ENCODE data around the gene DHRSX. TPM values are rescaled to one million over a fixed set of nuclear protein-coding genes. Genes with fewer than 3 reads are reported as not detected.

The DHRSX gene
- total RNA-seq, 1 donor from 2014 or later: 42.2 TPM

DNA sequence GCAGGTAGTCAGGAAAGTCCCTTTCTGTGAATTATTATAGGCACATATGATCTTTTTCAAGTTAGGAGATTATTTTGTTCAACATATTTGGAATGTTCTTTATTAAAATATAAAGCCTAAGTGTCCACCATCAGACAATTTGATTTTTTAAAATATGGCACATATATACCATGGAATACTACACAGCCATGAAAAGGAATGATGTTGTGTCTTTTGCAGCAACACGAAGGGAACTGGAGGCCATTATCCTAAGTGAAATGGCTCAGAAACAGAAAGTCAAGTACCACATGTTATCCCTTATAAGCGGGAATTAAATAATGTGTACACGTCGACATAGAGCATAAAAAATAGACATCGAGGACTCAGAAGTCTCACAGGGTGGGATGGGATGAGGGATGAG lies 73.0 kb downstream of the DHRSX start:
- Mint-ChIP-seq H3K4me3 (ENCODE audit: unreplicated experiment) (no peak overlapping the region), H3K36me3 (ENCODE audit: unreplicated experiment) (peaks cover 25% of the 10 kb centered on the region), H3K9me3 (ENCODE audit: unreplicated experiment) (no peaks in the 10 kb centered on the region), H3K27me3 (ENCODE audit: unreplicated experiment) (no peaks in the 10 kb centered on the region), H3K4me1 (ENCODE audit: unreplicated experiment) (peaks cover 11% of the 10 kb centered on the region), H3K27ac (ENCODE audit: unreplicated experiment) (no peak overlapping the region)
- no peak for DNase-seq (ENCODE audit: extremely low spot score, unreplicated experiment)
- no peak for TF ChIP-seq CTCF (IDR thresholded peaks at IDR 0.05)

DNA sequence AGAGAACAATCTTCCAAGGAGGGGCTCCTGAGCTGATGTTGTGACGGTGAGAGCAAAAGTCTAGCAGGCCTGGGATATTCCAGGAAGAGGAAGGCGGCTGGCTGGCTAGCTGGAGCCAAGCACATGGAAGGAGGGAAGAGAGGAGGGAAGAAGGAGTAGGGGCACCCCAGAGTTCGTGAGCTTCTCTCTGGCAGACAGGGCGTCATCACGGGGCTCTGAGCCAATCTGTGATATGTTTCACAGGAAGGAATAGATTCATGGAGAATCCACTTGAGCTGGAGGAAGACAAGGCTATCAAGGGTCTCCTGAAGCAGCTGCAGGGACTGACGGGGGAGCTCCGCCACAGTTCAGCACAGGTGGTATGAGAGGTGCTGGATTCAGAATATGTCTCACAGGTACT lies 73.6 kb downstream of the DHRSX start:
- no peak overlapping the region for H3K4me3 Mint-ChIP-seq (ENCODE audit: unreplicated experiment)

DNA sequence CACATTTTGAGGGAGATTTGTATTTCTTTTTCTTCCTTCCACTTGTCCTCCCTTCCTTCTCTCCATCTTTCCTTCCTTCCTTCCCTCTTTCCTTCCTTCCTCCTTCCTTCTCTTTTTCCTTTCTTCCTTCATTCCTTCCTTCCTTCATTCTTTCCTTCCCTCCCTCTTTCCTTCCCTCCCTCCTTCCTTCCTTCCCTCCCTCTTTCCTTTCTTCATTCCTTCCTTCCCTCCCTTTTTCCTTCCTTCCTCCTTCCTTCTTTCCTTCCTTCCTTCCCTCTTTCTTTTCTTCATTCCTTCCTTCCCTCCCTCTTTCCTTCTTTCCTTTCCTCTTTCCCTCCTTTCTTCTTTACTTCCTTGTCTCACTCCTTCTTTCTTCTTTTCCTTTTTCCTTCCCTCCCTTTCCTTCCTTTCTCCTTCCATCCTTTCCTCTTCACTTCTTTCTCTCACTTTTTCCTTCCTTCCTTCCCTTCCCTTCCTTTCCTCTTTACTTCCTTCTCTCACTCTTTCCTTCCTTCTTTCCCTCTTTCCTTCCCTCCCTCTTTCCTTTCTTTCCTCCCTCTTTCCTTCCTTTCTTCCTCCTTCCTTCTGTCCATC lies 74.4 kb downstream of the DHRSX start:
- Mint-ChIP-seq H3K9me3 (ENCODE audit: unreplicated experiment) (no peaks in the 10 kb centered on the region), H3K27me3 (ENCODE audit: unreplicated experiment) (no peaks in the 10 kb centered on the region), H3K36me3 (ENCODE audit: unreplicated experiment) (peaks cover 33% of the 10 kb centered on the region), H3K27ac (ENCODE audit: unreplicated experiment) (peak overlapping the region; percentile 66), H3K4me3 (ENCODE audit: unreplicated experiment) (no peak overlapping the region), H3K4me1 (ENCODE audit: unreplicated experiment) (peaks cover 11% of the 10 kb centered on the region)
- DNase-seq (ENCODE audit: extremely low spot score, unreplicated experiment): no peak
- no peak for TF ChIP-seq CTCF (IDR thresholded peaks at IDR 0.05)

More for the DNA sequence above, 73.6 kb downstream of the DHRSX start:
- Mint-ChIP-seq H3K27ac (ENCODE audit: unreplicated experiment) (peak overlapping the region; percentile 66), H3K27me3 (ENCODE audit: unreplicated experiment) (no peaks in the 10 kb centered on the region), H3K4me1 (ENCODE audit: unreplicated experiment) (peaks cover 11% of the 10 kb centered on the region), H3K36me3 (ENCODE audit: unreplicated experiment) (peaks cover 25% of the 10 kb centered on the region), H3K9me3 (ENCODE audit: unreplicated experiment) (no peaks in the 10 kb centered on the region)
- TF ChIP-seq CTCF (IDR thresholded peaks at IDR 0.05): no peak
- peak; percentile 38 for DNase-seq (ENCODE audit: extremely low spot score, unreplicated experiment)

GRCh38 chrX:2425286-2426071 lies 75.3 kb downstream of the DHRSX start:
- Mint-ChIP-seq H3K36me3 (ENCODE audit: unreplicated experiment) (peaks cover 40% of the 10 kb centered on the region), H3K9me3 (ENCODE audit: unreplicated experiment) (no peaks in the 10 kb centered on the region), H3K27me3 (ENCODE audit: unreplicated experiment) (no peaks in the 10 kb centered on the region), H3K27ac (ENCODE audit: unreplicated experiment) (no peak overlapping the region), H3K4me1 (ENCODE audit: unreplicated experiment) (peaks cover 11% of the 10 kb centered on the region), H3K4me3 (ENCODE audit: unreplicated experiment) (no peak overlapping the region)
- DNase-seq (ENCODE audit: extremely low spot score, unreplicated experiment): peak; percentile 60
- no peak for TF ChIP-seq CTCF (IDR thresholded peaks at IDR 0.05)

DNA sequence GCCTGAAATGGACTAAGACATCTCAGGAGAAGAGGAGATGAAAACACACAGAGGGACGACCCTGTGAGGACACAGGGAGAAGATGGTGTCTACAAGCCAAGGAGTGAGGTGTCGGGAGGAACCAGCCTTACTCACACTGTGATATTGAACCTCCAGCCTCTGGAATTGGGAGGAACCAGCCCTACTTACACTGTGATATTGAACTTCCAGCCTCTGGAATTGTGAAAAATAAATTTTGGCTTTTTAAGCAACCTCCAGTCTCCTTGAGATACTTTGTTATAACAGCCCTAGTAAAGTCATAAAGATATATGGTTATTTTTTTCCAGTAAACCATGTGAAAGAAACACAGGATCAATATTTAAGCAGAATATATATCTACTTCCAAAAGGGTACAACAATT lies 76.5 kb downstream of the DHRSX start:
- Mint-ChIP-seq H3K4me1 (ENCODE audit: unreplicated experiment) (peaks cover 11% of the 10 kb centered on the region), H3K27ac (ENCODE audit: unreplicated experiment) (no peak overlapping the region), H3K4me3 (ENCODE audit: unreplicated experiment) (no peak overlapping the region), H3K27me3 (ENCODE audit: unreplicated experiment) (no peaks in the 10 kb centered on the region), H3K36me3 (ENCODE audit: unreplicated experiment) (peaks cover 40% of the 10 kb centered on the region), H3K9me3 (ENCODE audit: unreplicated experiment) (no peaks in the 10 kb centered on the region)
- DNase-seq (ENCODE audit: extremely low spot score, unreplicated experiment): no peak
- no peak for TF ChIP-seq CTCF (IDR thresholded peaks at IDR 0.05)

All from osteocyte (in vitro differentiated cells).